Activated CD4-positive, alpha-beta memory T cell treated with anti-CD3 and anti-CD28 coated beads, Interleukin-2, amount 10 ng/mL, durations not matched to agents 7 days and 5 days (primary cell): ENCODE measurements around the gene GTF3C4. TPM values are rescaled to one million over a fixed set of nuclear protein-coding genes. Genes with fewer than 3 reads are reported as not detected.
"Not testable (repeated sequence)": the region's sequence is repeated elsewhere in the genome, so short reads cannot be mapped to it uniquely, and the experiment has no call there.

ENCODE experiments used
- CTCF ChIA-PET: fragments of 350-600 bp; sonication (Branson Sonifier 250); formaldehyde crosslinking; loops from one replicate; lab custom pipeline; 2021; ENCODE audit warnings: antibody characterized with exemption, inconsistent platforms; lab: Charles Lee
- POLR2A ChIA-PET: fragments of 350-600 bp; sonication (Branson Sonifier 250); formaldehyde crosslinking; loops from one replicate; lab custom pipeline; 2021; ENCODE audit warnings: antibody characterized with exemption; lab: Charles Lee
- DNase-seq: peaks from one replicate; pipeline ENCODE4 v3.0.0-alpha.2; 2020
- H3K27ac Mint-ChIP-seq: one replicate; pipeline ENCODE4 v1.8.0; 2021; ENCODE audit warnings: mild to moderate bottlenecking, mixed read lengths
- H3K27me3 Mint-ChIP-seq: one replicate; pipeline ENCODE4 v1.8.0; 2021; ENCODE audit warnings: mixed read lengths
- H3K36me3 Mint-ChIP-seq: one replicate; pipeline ENCODE4 v1.8.0; 2021; ENCODE audit warnings: low read depth, mixed read lengths
- H3K4me1 Mint-ChIP-seq: one replicate; pipeline ENCODE4 v1.8.0; 2021; ENCODE audit warnings: mixed read lengths
- H3K4me3 Mint-ChIP-seq: one replicate; pipeline ENCODE4 v1.8.0; 2021; ENCODE audit warnings: mild to moderate bottlenecking, mixed read lengths
- H3K9me3 Mint-ChIP-seq: one replicate; pipeline ENCODE4 v1.8.0; 2021; ENCODE audit warnings: mixed read lengths
- total RNA-seq, 2 experiments: library from RNA; stranded (reverse); gene quantifications; one replicate each; pipeline ENCODE4 v1.2.3, GENCODE V29; 2021

The GTF3C4 gene
- total RNA-seq, 2 experiments from 2014 or later = 11.8 to 13.0 TPM

DNA sequence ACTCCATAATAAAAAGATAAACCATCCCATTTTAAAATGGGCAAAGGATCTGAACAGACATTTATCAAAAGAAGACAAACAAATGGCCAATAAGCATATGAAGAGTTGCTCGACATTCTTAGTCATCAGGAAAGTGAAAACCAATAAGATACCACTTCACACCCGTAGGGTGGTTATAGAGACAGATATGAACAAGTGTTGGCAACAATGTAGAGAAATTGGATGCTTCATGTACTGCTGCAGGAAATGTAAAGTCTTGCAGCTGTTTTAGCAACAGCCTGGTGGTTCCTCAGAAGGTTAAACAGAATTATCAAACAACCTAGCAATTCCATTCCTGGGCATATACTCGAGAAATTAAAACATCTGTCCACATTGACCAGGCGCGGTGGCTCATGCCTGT, 42.5 kb downstream of the GTF3C4 start:
- Mint-ChIP-seq H3K4me1 (no peaks in the 10 kb centered on the region), H3K27me3 (peaks cover 10% of the 10 kb centered on the region), H3K9me3 (no peaks in the 10 kb centered on the region), H3K4me3 (no peak overlapping the region), H3K36me3 (no peaks in the 10 kb centered on the region), H3K27ac (no peak overlapping the region)
- POLR2A ChIA-PET = interaction anchor here (0.7 kb wide), 1 partner anchor 1263 kb away, joined by 4 read pairs; no protein-coding TSS in a partner anchor
- no peak for DNase-seq
- CTCF ChIA-PET = no interaction called here

DNA sequence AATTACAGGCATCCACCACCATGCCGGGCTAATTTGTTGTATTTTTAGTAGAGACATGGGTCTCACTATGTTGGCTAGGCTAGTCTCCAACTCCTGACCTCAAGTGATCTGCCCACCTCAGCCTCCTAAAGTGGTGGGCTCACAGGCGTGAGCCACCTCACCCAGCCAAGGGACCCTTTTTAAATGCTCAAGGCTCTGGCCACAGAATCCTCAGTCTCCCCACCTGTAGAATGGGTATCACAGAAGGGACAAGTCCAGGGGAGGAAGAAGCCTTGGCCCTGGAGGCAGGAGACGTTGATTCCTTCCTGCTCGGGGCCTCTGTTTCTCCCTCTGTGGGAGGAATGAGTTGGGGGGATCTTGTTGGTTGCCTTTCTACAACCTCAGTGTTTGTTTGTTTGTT, 45.7 kb downstream of the GTF3C4 start:
- H3K27ac Mint-ChIP-seq = no peak overlapping the region
- CTCF ChIA-PET = no interaction called here
- H3K9me3 Mint-ChIP-seq = no peaks in the 10 kb centered on the region
- POLR2A ChIA-PET = no interaction called here
- H3K4me3 Mint-ChIP-seq = no peak overlapping the region
- no peaks in the 10 kb centered on the region for H3K36me3 Mint-ChIP-seq
- no peaks in the 10 kb centered on the region for H3K4me1 Mint-ChIP-seq
- no peak for DNase-seq
- H3K27me3 Mint-ChIP-seq = peaks cover 21% of the 10 kb centered on the region

DNA sequence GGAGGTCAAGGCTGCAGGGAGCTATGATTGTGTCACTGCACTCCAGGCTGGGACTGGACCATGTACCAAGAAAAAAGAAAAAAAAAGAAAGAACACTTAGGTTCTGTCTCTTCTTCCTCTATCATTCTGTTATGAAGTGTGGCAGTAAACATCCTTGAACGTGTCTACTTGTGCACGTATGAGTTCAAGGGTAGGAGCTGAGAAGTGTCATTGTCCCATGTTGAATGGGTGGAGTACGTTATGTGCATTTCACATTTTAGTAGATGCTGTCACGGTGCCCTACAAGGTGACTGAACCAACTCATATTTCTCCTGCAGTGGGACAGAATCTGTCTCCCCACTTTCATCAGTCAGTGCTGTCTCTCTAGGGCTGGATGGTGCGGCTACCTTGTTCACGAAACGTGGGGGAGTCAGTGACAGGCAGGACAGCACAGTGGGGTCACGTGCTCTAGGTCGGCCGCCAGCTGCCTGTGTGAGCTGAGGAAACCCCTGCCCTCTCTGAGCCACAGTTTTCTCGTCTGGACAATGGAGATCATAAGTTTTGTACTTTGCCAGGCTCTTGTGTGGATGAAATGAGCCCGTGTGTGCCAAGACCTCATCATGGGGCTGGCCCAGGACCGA, 47.2 kb downstream of the GTF3C4 start:
- Mint-ChIP-seq H3K27ac (no peak overlapping the region), H3K4me3 (no peak overlapping the region), H3K4me1 (no peaks in the 10 kb centered on the region), H3K36me3 (no peaks in the 10 kb centered on the region), H3K27me3 (peaks cover 21% of the 10 kb centered on the region), H3K9me3 (no peaks in the 10 kb centered on the region)
- DNase-seq = no peak
- ChIA-PET CTCF (no interaction called here), POLR2A (no interaction called here)

DNA sequence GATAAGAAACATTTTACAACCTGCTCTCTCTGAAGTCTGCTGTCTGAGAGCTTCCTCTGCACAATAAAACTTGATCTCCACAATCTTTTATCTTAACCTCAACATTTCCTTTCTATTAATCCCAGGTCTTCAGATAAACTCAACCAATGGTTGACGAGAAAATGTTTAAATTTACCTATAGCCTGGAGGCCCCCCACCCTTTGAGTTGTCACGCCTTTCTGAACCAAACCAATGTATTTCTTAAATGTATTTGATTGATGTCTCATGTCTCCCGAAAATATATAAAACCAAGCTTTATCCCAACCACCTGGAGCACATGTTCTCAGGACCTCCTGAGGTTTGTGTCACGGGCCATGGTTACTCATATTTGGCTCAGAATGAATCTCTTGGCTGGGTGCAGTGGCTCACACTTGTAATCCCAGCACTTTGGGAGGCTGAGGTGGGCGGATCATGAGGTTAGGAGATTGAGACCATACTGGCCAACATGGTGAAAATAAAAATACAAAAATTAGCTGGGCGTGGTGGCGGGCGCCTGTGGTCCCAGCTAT, 48.2 kb downstream of the GTF3C4 start:
- CTCF ChIA-PET, H3K36me3 Mint-ChIP-seq, H3K4me1 Mint-ChIP-seq, H3K9me3 Mint-ChIP-seq, H3K27ac Mint-ChIP-seq, H3K4me3 Mint-ChIP-seq, POLR2A ChIA-PET, DNase-seq: not testable (repeated sequence)
- H3K27me3 Mint-ChIP-seq = peaks cover 21% of the 10 kb centered on the region

DNA sequence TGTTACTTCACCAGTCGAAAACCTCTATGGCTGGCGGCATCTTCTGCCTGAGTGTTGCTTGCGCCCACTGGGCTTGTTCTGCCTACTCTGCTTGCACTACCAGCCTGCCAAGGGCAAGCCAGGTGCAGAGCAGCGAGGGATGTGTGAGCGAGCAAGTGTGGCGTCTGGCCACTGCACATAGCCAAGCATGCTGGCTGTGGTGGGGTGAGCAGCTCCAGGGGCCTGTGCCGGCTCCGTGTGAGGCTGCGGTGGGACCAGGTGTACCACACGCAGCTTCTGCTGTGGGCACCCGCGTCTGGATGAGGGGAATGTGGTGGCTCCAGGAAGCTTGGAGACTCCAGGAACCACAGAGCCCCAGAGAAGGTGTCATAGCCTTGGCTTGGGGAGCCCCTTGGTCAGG, 51.4 kb downstream of the GTF3C4 start:
- no peak for DNase-seq
- Mint-ChIP-seq H3K27me3 (peaks cover 21% of the 10 kb centered on the region), H3K36me3 (no peaks in the 10 kb centered on the region), H3K27ac (no peak overlapping the region), H3K9me3 (no peaks in the 10 kb centered on the region), H3K4me3 (no peak overlapping the region), H3K4me1 (no peaks in the 10 kb centered on the region)
- CTCF ChIA-PET = no interaction called here
- POLR2A ChIA-PET = no interaction called here

DNA sequence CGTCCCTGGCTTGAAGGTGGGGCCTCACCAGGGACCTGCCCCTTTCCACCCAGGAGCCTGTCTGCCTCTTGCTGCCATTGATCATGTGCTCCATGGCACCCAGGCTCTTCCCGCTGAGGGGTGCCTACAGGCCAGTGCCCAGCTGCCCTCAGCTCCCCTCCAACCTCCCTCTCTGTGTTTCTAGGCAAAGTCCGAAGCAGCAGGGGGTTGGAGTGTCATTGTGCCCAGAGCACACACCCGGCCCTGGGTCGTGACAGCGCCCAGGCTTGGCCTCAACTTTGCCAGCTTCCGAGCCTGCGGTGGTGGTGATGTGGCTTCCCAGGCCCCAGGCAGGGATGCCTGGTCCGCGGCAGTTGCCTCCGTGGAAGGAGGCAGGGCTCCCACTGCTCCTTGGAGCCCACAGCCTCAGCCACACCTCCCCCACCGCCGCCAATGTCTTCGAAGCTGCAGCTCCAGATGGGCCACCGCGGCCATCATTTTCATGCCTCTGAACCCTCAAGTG, 52.4 kb downstream of the GTF3C4 start:
- H3K4me3 Mint-ChIP-seq = no peak overlapping the region
- no peak for DNase-seq
- no peak overlapping the region for H3K27ac Mint-ChIP-seq
- H3K4me1 Mint-ChIP-seq = no peaks in the 10 kb centered on the region
- no peaks in the 10 kb centered on the region for H3K36me3 Mint-ChIP-seq
- ChIA-PET POLR2A (no interaction called here), CTCF (no interaction called here)
- peaks cover 21% of the 10 kb centered on the region for H3K27me3 Mint-ChIP-seq
- H3K9me3 Mint-ChIP-seq = no peaks in the 10 kb centered on the region

DNA sequence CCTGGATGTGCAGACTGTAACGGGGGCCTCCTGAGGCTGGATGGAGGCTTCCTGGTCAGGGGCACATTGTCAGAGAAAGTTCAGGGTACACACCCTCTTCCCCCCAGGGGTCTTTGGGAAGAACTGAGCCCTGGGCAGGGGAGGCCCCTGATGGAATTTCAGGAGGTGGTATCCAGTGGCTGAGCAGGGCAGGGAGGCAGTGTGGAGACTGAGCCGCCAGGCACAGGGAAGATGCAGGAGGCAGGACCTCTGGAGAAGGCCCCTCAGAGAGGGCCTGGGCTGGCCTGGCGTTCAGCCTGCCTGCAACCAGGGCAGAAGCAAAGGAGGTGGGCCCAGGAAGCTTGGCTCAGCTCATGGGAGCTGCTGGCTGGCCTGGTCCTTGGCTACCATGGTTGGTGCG, 53.5 kb downstream of the GTF3C4 start:
- no peak overlapping the region for H3K27ac Mint-ChIP-seq
- CTCF ChIA-PET = no interaction called here
- H3K27me3 Mint-ChIP-seq = peaks cover 14% of the 10 kb centered on the region
- H3K4me1 Mint-ChIP-seq = no peaks in the 10 kb centered on the region
- POLR2A ChIA-PET = no interaction called here
- H3K9me3 Mint-ChIP-seq = no peaks in the 10 kb centered on the region
- no peak overlapping the region for H3K4me3 Mint-ChIP-seq
- H3K36me3 Mint-ChIP-seq = no peaks in the 10 kb centered on the region
- DNase-seq = no peak

DNA sequence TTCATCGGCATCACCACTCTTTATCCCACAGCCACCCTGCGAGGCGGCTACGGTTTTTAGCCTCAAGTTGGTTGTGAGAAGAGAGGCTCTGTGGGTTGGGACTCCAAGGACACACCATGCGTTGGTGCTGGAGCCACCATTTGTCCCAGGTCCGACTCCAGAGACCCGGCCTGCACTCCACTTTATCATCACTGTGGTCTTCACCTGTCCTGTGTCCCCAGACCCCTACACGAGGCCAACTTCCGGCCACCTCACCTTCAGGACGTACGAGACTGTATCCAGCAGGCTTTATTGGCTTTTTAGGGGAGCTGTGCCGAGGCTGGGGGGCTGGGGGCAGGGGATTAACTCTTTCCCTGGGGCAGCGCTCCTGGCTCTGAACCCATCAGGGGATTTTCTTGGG, 55.0 kb downstream of the GTF3C4 start:
- H3K27me3 Mint-ChIP-seq = peaks cover 11% of the 10 kb centered on the region
- H3K4me3 Mint-ChIP-seq = no peak overlapping the region
- CTCF ChIA-PET = no interaction called here
- no peaks in the 10 kb centered on the region for H3K4me1 Mint-ChIP-seq
- no peaks in the 10 kb centered on the region for H3K9me3 Mint-ChIP-seq
- H3K27ac Mint-ChIP-seq = no peak overlapping the region
- no peaks in the 10 kb centered on the region for H3K36me3 Mint-ChIP-seq
- POLR2A ChIA-PET = no interaction called here
- no peak for DNase-seq

DNA sequence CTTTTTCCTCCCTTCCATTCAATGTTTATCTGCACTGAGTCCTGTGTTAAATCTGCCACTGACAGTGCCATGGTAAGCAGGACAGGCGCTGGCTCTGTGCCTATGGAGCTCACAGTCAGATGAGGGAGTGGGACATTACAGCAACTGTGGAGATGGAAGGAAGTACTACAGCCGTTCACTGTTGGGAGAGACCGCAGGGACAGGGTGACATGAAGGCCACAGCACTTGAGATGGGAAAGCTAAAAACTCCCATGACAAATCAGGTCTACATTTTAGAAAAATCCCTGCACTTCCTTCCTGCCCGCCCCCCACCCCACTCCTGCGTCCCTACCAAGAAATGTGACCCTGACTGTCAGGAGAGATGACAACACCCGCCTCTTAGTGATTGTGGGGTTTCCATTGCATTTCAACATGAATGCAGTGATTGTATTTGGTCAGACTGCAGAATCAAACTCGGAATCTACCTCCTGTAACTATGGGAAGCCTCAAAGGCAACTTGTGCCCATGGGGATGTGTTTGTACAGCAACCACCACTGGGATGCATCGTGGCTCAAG, 56.4 kb downstream of the GTF3C4 start:
- no peaks in the 10 kb centered on the region for H3K4me1 Mint-ChIP-seq
- CTCF ChIA-PET = no interaction called here
- no peaks in the 10 kb centered on the region for H3K9me3 Mint-ChIP-seq

DNA sequence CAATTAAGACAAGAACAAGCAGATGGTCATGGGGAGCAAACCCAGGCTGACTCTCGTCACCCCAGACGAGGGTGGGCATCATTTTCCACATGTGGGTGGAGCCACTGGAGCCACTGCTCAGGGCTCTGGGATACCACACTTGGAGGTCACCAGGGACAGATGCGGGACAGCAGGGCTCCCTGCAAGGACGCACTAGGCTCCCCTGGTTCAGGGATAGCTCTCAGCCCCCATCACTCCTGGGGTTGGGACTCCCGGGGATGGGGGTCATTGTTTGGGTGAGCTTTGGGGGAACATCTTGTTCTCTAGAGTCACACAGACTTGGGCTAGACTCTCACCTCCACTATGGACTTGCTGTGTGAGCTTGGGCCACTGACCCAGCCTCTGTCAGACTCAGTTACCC, 57.8 kb downstream of the GTF3C4 start:
- Mint-ChIP-seq H3K4me1 (no peaks in the 10 kb centered on the region), H3K27ac (no peak overlapping the region), H3K4me3 (no peak overlapping the region), H3K27me3 (peaks cover 21% of the 10 kb centered on the region), H3K36me3 (no peaks in the 10 kb centered on the region), H3K9me3 (no peaks in the 10 kb centered on the region)
- POLR2A ChIA-PET = no interaction called here
- DNase-seq = no peak
- CTCF ChIA-PET = no interaction called here

More for the DNA sequence above, 56.4 kb downstream of the GTF3C4 start:
- H3K27me3 Mint-ChIP-seq = peaks cover 18% of the 10 kb centered on the region
- H3K4me3 Mint-ChIP-seq = no peak overlapping the region
- POLR2A ChIA-PET = no interaction called here
- no peak for DNase-seq
- no peak overlapping the region for H3K27ac Mint-ChIP-seq
- no peaks in the 10 kb centered on the region for H3K36me3 Mint-ChIP-seq

DNA sequence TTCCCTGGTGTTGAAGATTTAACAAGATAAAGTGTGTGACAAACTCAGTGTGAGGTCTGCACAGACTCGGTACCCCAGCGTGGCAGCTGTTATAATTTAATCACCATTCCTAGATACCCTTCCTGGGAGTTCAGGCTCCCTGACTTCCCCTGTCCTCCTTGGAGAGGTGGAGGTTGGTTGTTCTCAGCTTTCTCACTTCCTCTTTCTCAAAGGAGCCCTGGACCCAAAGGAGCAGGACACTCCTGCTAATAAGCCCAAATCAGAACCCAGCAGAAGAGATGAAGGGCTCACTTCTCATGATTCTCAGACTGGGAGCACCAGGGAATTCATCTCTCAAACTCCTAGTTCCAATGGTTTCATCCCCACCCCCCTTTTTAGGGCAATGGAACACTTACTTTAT, 58.2 kb downstream of the GTF3C4 start:
- peaks cover 21% of the 10 kb centered on the region for H3K27me3 Mint-ChIP-seq
- ChIA-PET CTCF (no interaction called here), POLR2A (no interaction called here)
- no peaks in the 10 kb centered on the region for H3K9me3 Mint-ChIP-seq
- DNase-seq = no peak
- no peaks in the 10 kb centered on the region for H3K4me1 Mint-ChIP-seq
- no peak overlapping the region for H3K4me3 Mint-ChIP-seq
- no peak overlapping the region for H3K27ac Mint-ChIP-seq
- H3K36me3 Mint-ChIP-seq = no peaks in the 10 kb centered on the region

DNA sequence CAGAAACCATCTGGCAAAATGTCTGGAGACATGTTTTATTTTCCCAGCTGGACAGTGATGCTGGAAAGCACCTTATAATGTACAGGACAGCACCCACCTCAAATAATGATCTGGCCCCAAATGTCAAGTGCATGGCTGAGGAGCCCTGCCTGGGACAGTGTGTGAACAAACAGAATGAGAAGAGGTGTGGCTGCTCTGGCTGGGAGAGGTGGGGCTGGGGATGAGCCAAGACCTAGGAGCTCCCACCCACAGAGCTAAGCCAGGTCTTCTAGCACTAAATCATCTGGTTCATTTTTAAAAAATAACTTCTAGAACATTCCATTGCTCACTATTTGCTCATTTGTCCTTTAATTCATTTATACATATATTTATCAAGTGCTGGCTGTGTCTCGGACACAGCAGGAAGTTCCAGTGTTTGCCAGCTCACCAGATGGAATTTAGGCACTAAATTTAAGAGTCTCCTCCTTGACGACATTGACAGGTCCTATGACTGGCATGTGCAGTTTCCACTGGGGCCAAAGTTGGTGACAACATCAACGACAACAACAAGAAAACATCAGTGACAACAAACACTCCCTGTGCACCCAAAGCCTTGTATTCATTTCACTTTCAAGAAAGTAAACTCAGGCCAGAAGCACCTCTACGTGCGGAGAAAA, 59.1 kb downstream of the GTF3C4 start:
- DNase-seq = no peak
- Mint-ChIP-seq H3K27ac (no peak overlapping the region), H3K27me3 (peaks cover 21% of the 10 kb centered on the region), H3K36me3 (no peaks in the 10 kb centered on the region), H3K4me1 (no peaks in the 10 kb centered on the region), H3K4me3 (no peak overlapping the region), H3K9me3 (no peaks in the 10 kb centered on the region)
- POLR2A ChIA-PET = no interaction called here
- CTCF ChIA-PET = no interaction called here

DNA sequence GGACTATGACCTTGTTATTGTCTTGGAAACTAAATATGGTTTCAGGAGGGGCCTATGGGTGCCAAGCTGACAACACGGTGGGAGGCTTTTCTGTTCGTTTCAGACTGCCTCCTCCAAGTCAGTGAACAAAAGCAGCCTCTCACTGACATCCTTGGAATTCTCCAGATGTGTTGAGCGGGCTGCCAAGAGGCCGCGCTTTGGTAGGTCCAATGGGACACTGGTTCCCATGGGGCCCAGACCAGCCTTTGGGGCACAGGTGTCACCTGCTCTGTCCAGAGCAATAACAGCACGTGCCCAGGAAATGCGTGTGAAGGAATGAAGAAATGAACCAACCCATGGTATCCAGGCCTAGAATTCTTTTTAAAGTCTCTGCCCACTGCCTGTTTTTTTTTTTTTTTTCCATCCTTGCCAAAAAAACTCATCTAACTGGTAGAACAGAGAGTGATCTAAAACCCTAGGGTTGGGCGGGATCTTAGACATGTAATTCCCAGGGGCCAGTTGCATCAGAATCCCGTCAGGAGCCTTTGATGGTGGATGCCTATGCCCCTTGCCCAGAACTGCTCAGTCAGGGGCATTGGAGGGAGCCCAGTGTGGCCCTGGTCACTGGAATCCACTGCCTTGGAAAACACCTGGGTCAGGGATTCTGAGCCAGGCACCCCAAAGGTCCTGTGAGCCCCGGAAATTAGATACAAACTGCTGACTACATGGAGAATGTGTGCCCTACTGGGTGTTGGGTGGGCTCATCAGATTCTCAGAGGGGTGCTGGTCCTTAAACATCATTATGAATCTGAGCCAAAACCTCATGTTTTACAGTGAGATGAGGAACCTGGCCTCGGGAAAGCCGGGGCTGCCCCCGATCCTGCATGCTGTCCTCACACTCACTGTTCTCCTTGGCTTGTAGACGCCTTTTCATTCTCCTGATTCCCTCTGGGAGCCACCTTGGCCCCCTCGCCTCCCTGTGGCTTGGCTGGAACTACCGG, 60.1 kb downstream of the GTF3C4 start:
- POLR2A ChIA-PET = no interaction called here
- Mint-ChIP-seq H3K9me3 (no peaks in the 10 kb centered on the region), H3K36me3 (no peaks in the 10 kb centered on the region), H3K4me3 (no peak overlapping the region), H3K4me1 (no peaks in the 10 kb centered on the region), H3K27me3 (peaks cover 21% of the 10 kb centered on the region), H3K27ac (no peak overlapping the region)
- CTCF ChIA-PET = no interaction called here
- no peak for DNase-seq
